C4-2B (cell line): ENCODE results near the gene CMTM3.

Experiments used
- H3K27ac ChIP-seq: fragments of 450-650 bp; 2 replicates; pipeline ENCODE4 v1.5.1; 2017
- CTCF ChIP-seq: fragments of 450-650 bp; conservative IDR thresholded peaks from 2 replicates; pipeline ENCODE4 v1.5.1; 2017; ENCODE audit warnings: mild to moderate bottlenecking
- ZFX ChIP-seq: fragments of 450-650 bp; IDR thresholded peaks from 2 replicates; pipeline ENCODE4 v1.6.1; 2017

Gene CMTM3

GRCh38 chr16:66662445-66663194, 58.1 kb downstream of the CMTM3 start:
- TF ChIP-seq CTCF: peak; percentile 65
- TF ChIP-seq ZFX: no peak
- H3K27ac ChIP-seq: no peak overlapping the region
